Mesothelial cell of epicardium (in vitro differentiated cells): ENCODE measurements around the gene LRRC66. TPM values are rescaled to one million over a fixed set of nuclear protein-coding genes. Genes with fewer than 3 reads are reported as not detected.

Source experiments
- DNase-seq, 2 experiments: peaks; one replicate each; pipeline ENCODE4 v3.0.0; 2021; ENCODE audit warnings: low spot score in 2 of 2; ENCODE audit not compliant: unreplicated experiment in 2 of 2
- H3K27ac Mint-ChIP-seq: 2 replicates; pipeline ENCODE4 v1.8.0; 2021; ENCODE audit warnings: mixed read lengths
- H3K27me3 Mint-ChIP-seq: 2 replicates; pipeline ENCODE4 v1.8.0; 2021; ENCODE audit warnings: low read depth, mixed read lengths
- H3K36me3 Mint-ChIP-seq: 2 replicates; pipeline ENCODE4 v1.8.0; 2021; ENCODE audit warnings: mixed read lengths
- H3K4me1 Mint-ChIP-seq: 2 replicates; pipeline ENCODE4 v1.8.0; 2021; ENCODE audit warnings: mixed read lengths
- H3K4me3 Mint-ChIP-seq: 2 replicates; pipeline ENCODE4 v1.8.0; 2021; ENCODE audit warnings: mild to moderate bottlenecking, moderate library complexity, mixed read lengths
- H3K9me3 Mint-ChIP-seq: 2 replicates; pipeline ENCODE4 v1.8.0; 2021; ENCODE audit warnings: mixed read lengths
- CTCF ChIP-seq: fragments of 200-600 bp; sonication (generic); IDR thresholded peaks from one replicate; pipeline ENCODE4 v1.5.0; 2021; ENCODE audit warnings: antibody characterized with exemption; ENCODE audit not compliant: unreplicated experiment
- total RNA-seq: library from RNA; stranded (reverse); gene quantifications from 3 replicates; pipeline ENCODE4 v1.2.1, GENCODE V29; 2021

The LRRC66 gene
- total RNA-seq, 1 donor from 2014 or later: 0.20 TPM

DNA sequence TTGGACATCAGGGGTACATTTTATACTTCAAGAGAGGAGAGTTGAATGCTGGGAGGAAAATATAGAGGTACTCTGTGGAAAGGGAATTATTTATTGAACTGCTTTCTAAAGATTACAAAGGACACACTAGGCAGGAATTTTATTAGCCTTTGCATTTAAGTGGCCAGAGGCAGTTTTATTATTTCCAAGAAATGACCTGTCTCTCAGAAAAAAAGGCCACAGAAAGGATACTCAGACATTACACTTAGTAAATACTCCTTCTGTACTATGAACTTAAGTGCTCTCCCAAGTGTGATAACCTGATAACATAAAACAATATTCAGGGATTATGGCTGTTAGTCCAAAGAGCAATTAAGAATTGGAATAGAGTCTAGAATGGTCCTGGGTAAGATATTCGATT lies 7.5 kb downstream of the LRRC66 start:
- TF ChIP-seq CTCF: no peak
- no peak overlapping the region for H3K4me3 Mint-ChIP-seq
- H3K9me3 Mint-ChIP-seq: peaks cover 11% of the 10 kb centered on the region
- peaks cover 1% of the 10 kb centered on the region for H3K4me1 Mint-ChIP-seq
- H3K36me3 Mint-ChIP-seq: no peaks in the 10 kb centered on the region
- DNase-seq: no peak
- H3K27me3 Mint-ChIP-seq: no peaks in the 10 kb centered on the region
- no peak overlapping the region for H3K27ac Mint-ChIP-seq

DNA sequence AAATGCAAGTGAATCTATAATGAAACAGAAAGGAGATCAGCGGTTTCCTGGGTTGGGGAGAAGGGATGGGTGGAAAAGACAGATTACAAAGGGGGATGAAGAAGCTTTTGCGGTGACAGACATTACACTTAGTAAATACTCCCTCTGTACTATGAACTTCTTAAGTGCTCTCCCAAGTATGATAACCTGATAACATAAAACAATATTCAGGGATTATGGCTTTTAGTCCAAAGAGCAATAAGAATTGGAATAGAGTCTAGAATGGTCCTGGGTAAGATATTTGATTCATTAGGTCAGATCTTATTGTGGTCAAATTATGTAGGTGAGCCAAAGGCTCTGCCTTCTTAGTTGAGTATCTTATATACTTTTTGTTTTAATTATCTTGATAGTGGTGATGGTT lies 9.2 kb downstream of the LRRC66 start:
- Mint-ChIP-seq H3K9me3 (peaks cover 11% of the 10 kb centered on the region), H3K4me1 (no peaks in the 10 kb centered on the region), H3K4me3 (no peak overlapping the region), H3K36me3 (no peaks in the 10 kb centered on the region), H3K27ac (no peak overlapping the region), H3K27me3 (no peaks in the 10 kb centered on the region)
- no peak for DNase-seq
- no peak for TF ChIP-seq CTCF

GRCh38 chr4:52006887-52007286 lies 13.3 kb downstream of the LRRC66 start:
- Mint-ChIP-seq H3K27me3 (no peaks in the 10 kb centered on the region), H3K9me3 (peaks cover 11% of the 10 kb centered on the region), H3K4me1 (no peaks in the 10 kb centered on the region), H3K36me3 (no peaks in the 10 kb centered on the region), H3K4me3 (no peak overlapping the region), H3K27ac (no peak overlapping the region)
- no peak for DNase-seq
- TF ChIP-seq CTCF: no peak

GRCh38 chr4:52005604-52006273 lies 14.4 kb downstream of the LRRC66 start:
- no peak overlapping the region for H3K27ac Mint-ChIP-seq
- H3K4me3 Mint-ChIP-seq: no peak overlapping the region
- H3K9me3 Mint-ChIP-seq: peaks cover 11% of the 10 kb centered on the region
- no peaks in the 10 kb centered on the region for H3K36me3 Mint-ChIP-seq
- no peak for TF ChIP-seq CTCF
- H3K27me3 Mint-ChIP-seq: no peaks in the 10 kb centered on the region
- no peaks in the 10 kb centered on the region for H3K4me1 Mint-ChIP-seq
- no peak for DNase-seq

DNA sequence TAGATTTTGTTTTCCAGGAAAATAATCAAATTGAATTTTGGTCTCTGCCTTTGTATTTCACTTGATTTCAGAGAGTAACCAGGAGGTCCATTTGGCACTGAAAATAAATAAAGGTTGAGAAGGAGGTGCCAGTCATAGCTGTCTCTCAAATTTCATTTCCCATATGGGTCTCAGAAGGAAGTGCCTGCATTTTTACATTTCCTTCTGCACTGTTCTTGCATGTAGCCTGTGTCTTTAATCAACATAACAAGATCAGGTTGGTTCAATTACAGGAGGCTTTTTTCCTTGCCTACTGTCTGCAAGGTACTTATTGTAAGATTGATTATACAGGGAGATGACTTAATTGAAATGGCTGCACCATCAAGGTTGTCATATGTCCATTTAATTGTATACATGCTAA lies 15.7 kb downstream of the LRRC66 start:
- peaks cover 5% of the 10 kb centered on the region for H3K9me3 Mint-ChIP-seq
- no peaks in the 10 kb centered on the region for H3K4me1 Mint-ChIP-seq
- no peak for TF ChIP-seq CTCF
- H3K27ac Mint-ChIP-seq: no peak overlapping the region
- H3K36me3 Mint-ChIP-seq: no peaks in the 10 kb centered on the region
- DNase-seq: no peak
- no peaks in the 10 kb centered on the region for H3K27me3 Mint-ChIP-seq
- no peak overlapping the region for H3K4me3 Mint-ChIP-seq

GRCh38 chr4:52001616-52002015 lies 18.5 kb downstream of the LRRC66 start:
- Mint-ChIP-seq H3K4me3 (no peak overlapping the region), H3K27me3 (no peaks in the 10 kb centered on the region), H3K4me1 (no peaks in the 10 kb centered on the region), H3K27ac (no peak overlapping the region), H3K9me3 (no peaks in the 10 kb centered on the region), H3K36me3 (no peaks in the 10 kb centered on the region)
- no peak for TF ChIP-seq CTCF
- no peak for DNase-seq
